SK-N-SH (cell line): ENCODE measurements around the gene ALDH7A1. TPM values are rescaled to one million over a fixed set of nuclear protein-coding genes. Genes with fewer than 3 reads are reported as not detected.
A peak's percentile ranks its signal among the peaks of the same experiment; 100 is the strongest.

Source experiments
- CTCF ChIA-PET: fragments of 300-600, 350-600 bp; formaldehyde crosslinking; extraction: SDS; loops from one replicate; lab custom pipeline; 2021; lab: Yijun Ruan, JAX
- POLR2A ChIA-PET: fragments of 350-600 bp; sonication (Branson Sonifier 250); formaldehyde crosslinking; extraction: SDS; loops from one replicate; lab custom pipeline; 2020; ENCODE audit warnings: antibody characterized with exemption, inconsistent platforms; lab: Yijun Ruan, JAX
- DNase-seq: peaks from one replicate; pipeline ENCODE4 v3.0.0; 2012
- H2AFZ ChIP-seq: fragments of 200-600 bp; sonication (generic); 2 replicates; pipeline ENCODE4 v1.8.1; 2016; ENCODE audit warnings: antibody characterized with exemption, mild to moderate bottlenecking, low read depth
- H3F3A ChIP-seq: fragments of 200-600 bp; sonication (generic); replicated peaks from 2 replicates; pipeline ENCODE3; 2016; ENCODE audit warnings: antibody characterized with exemption, mild to moderate bottlenecking; ENCODE audit not compliant: insufficient read depth
- H3K27ac ChIP-seq, 2 experiments: fragments of 200-500 bp in 1 of 2; fragments of 200-600 bp in 1 of 2; sonication (Bioruptor generic) in 1 of 2; sonication (generic), shearing (Covaris generic) in 1 of 2; 2 replicates each; pipeline versions ENCODE4 v1.5.1 to v1.6.1; 2014 to 2016; ENCODE audit warnings: low read depth in 2 of 2, inconsistent platforms in 1 of 2, low read length in 1 of 2, mild to moderate bottlenecking in 1 of 2, mixed read lengths in 1 of 2
- H3K27me3 ChIP-seq: fragments of 200-600 bp; sonication (generic), shearing (Covaris generic); 2 replicates; pipeline ENCODE4 v1.6.1; 2016; ENCODE audit warnings: mixed run types; ENCODE audit not compliant: insufficient read depth
- H3K36me3 ChIP-seq, 2 experiments: fragments of 200-500 bp in 1 of 2; fragments of 200-600 bp in 1 of 2; sonication (Bioruptor generic) in 1 of 2; sonication (generic) in 1 of 2; replicated peaks in 1 of 2; 2 replicates each; pipeline versions ENCODE3 to v1.5.1; 2014 to 2016; ENCODE audit warnings: low read length in 1 of 2, mild to moderate bottlenecking in 1 of 2; ENCODE audit not compliant: insufficient read depth in 2 of 2, control insufficient read depth in 1 of 2
- H3K4me1 ChIP-seq, 2 experiments: fragments of 200-500 bp in 1 of 2; fragments of 200-600 bp in 1 of 2; sonication (Bioruptor generic) in 1 of 2; sonication (generic), shearing (Covaris generic) in 1 of 2; 2 replicates each; pipeline versions ENCODE4 v1.5.1 to v1.6.1; 2014 to 2016; ENCODE audit warnings: low read depth in 1 of 2, low read length in 1 of 2, mixed run types in 1 of 2; ENCODE audit not compliant: insufficient read depth in 2 of 2, control insufficient read depth in 1 of 2
- H3K4me2 ChIP-seq: fragments of 200-600 bp; sonication (generic), shearing (Covaris generic); 2 replicates; pipeline ENCODE4 v1.6.1; 2017; ENCODE audit warnings: mixed run types
- H3K4me3 ChIP-seq, 2 experiments: fragments of 200-500 bp in 1 of 2; fragments of 200-600 bp in 1 of 2; sonication (Bioruptor generic) in 1 of 2; sonication (generic), shearing (Covaris generic) in 1 of 2; 2 replicates each; pipeline versions ENCODE4 v1.5.1 to v1.8.1; 2014 to 2016; ENCODE audit warnings: low read depth in 2 of 2, inconsistent platforms in 1 of 2, low read length in 1 of 2, mild to moderate bottlenecking in 1 of 2, mixed read lengths in 1 of 2, moderate library complexity in 1 of 2
- H3K79me2 ChIP-seq: fragments of 200-600 bp; sonication (generic); 2 replicates; pipeline ENCODE4 v1.8.1; 2017; ENCODE audit warnings: mild to moderate bottlenecking; ENCODE audit not compliant: insufficient read depth
- H3K9ac ChIP-seq: fragments of 200-600 bp; sonication (generic); 2 replicates; pipeline ENCODE4 v1.6.1; 2017; ENCODE audit warnings: mixed run types
- H3K9me2 ChIP-seq: fragments of 200-600 bp; sonication (generic); 2 replicates; pipeline ENCODE4 v1.6.1; 2017; ENCODE audit warnings: mixed run types
- H3K9me3 ChIP-seq: fragments of 200-600 bp; sonication (generic); 2 replicates; pipeline ENCODE4 v1.6.1; 2017; ENCODE audit warnings: mixed run types, mild to moderate bottlenecking, moderate library complexity
- H4K20me1 ChIP-seq: fragments of 200-600 bp; sonication (generic); 2 replicates; pipeline ENCODE4 v1.6.1; 2017; ENCODE audit warnings: mild to moderate bottlenecking, mixed run types; ENCODE audit not compliant: insufficient read depth
- CTCF ChIP-seq: fragments of 200-600 bp; sonication (generic); IDR thresholded peaks from 2 replicates; pipeline ENCODE4 v1.6.1; 2017; ENCODE audit warnings: antibody characterized with exemption, mild to moderate bottlenecking, moderate library complexity
- ELF1 ChIP-seq: IDR thresholded peaks from 2 replicates; pipeline ENCODE4 v1.4.0; 2012
- EZH2phosphoT487 ChIP-seq: fragments of 200-600 bp; sonication (generic); IDR thresholded peaks from 2 replicates; pipeline ENCODE4 v1.6.1; 2017; ENCODE audit warnings: low read depth, mixed run types, mild to moderate bottlenecking, antibody characterized with exemption, moderate library complexity, borderline replicate concordance
- FOSL2 ChIP-seq: IDR thresholded peaks from 2 replicates; pipeline ENCODE4 v1.4.0; 2012; ENCODE audit warnings: low read depth, mild to moderate bottlenecking, moderate library complexity, borderline replicate concordance
- FOXJ3 ChIP-seq: sonication (generic); formaldehyde crosslinking; IDR thresholded peaks from 2 replicates; pipeline ENCODE4 v1.5.1; 2020; ENCODE audit warnings: mild to moderate bottlenecking, missing genetic modification reagents
- FOXM1 ChIP-seq: IDR thresholded peaks from 2 replicates; pipeline ENCODE4 v1.4.0; 2012; ENCODE audit warnings: low read depth, mild to moderate bottlenecking
- GABPA ChIP-seq: IDR thresholded peaks from 2 replicates; pipeline ENCODE4 v1.4.0; 2012; ENCODE audit warnings: low read depth, mild to moderate bottlenecking
- GATA2 ChIP-seq: sonication (generic); formaldehyde crosslinking; IDR thresholded peaks from 2 replicates; pipeline ENCODE4 v1.5.0; 2020; ENCODE audit warnings: mild to moderate bottlenecking, missing genetic modification reagents
- IRF3 ChIP-seq: fragments of 150-350 bp; IDR thresholded peaks from 2 replicates; pipeline ENCODE4 v1.6.1; 2016; ENCODE audit warnings: mild to moderate bottlenecking, low read depth, low read length
- JUND ChIP-seq: IDR thresholded peaks from 2 replicates; pipeline ENCODE4 v1.4.0; 2012
- MAX ChIP-seq: IDR thresholded peaks from 2 replicates; pipeline ENCODE4 v1.4.0; 2012; ENCODE audit warnings: low read depth
- NRF1 ChIP-seq: IDR thresholded peaks from 2 replicates; pipeline ENCODE4 v1.6.1; 2012; ENCODE audit warnings: low read depth, mild to moderate bottlenecking, low read length
- RAD21 ChIP-seq: IDR thresholded peaks from 2 replicates; pipeline ENCODE4 v1.6.1; 2012; ENCODE audit warnings: mild to moderate bottlenecking, low read length
- REST ChIP-seq: IDR thresholded peaks from 2 replicates; pipeline ENCODE4 v1.6.1; 2012; ENCODE audit warnings: mild to moderate bottlenecking, low read depth, low read length, moderate library complexity
- RFX5 ChIP-seq: IDR thresholded peaks from 2 replicates; pipeline ENCODE4 v1.6.1; 2012; ENCODE audit warnings: mild to moderate bottlenecking, improper control_type of control experiment, low read length
- RXRA ChIP-seq: IDR thresholded peaks from 2 replicates; pipeline ENCODE4 v1.4.0; 2012; ENCODE audit warnings: low read depth, mild to moderate bottlenecking, borderline replicate concordance
- SIN3A ChIP-seq: IDR thresholded peaks from 2 replicates; pipeline ENCODE4 v1.6.1; 2012; ENCODE audit warnings: low read depth, mild to moderate bottlenecking, low read length, moderate library complexity, borderline replicate concordance
- SMC3 ChIP-seq: IDR thresholded peaks from 2 replicates; pipeline ENCODE4 v1.6.1; 2012; ENCODE audit warnings: low read depth, low read length, improper control_type of control experiment
- TAF1 ChIP-seq: IDR thresholded peaks from 2 replicates; pipeline ENCODE4 v1.6.1; 2012; ENCODE audit warnings: low read depth, mild to moderate bottlenecking, low read length, moderate library complexity, borderline replicate concordance
- TCF12 ChIP-seq: IDR thresholded peaks from 2 replicates; pipeline ENCODE4 v1.4.0; 2012
- USF1 ChIP-seq: IDR thresholded peaks from 2 replicates; pipeline ENCODE4 v1.4.0; 2012; ENCODE audit warnings: low read depth, borderline replicate concordance
- YY1 ChIP-seq: IDR thresholded peaks from 2 replicates; pipeline ENCODE4 v1.4.0; 2012; ENCODE audit warnings: low read depth, mild to moderate bottlenecking
- ZBTB33 ChIP-seq: IDR thresholded peaks from 2 replicates; pipeline ENCODE4 v1.4.0; 2012; ENCODE audit warnings: low read depth, borderline replicate concordance
- WGBS: methylation state at CpG from one replicate; pipeline ENCODE4 v1.1.6; 2017; ENCODE audit warnings: low lambda C conversion rate; 5-methylcytosine and 5-hydroxymethylcytosine counted together
- polyA plus RNA-seq, 3 experiments: library from polyadenylated mRNA; depleted of rRNA; stranded (reverse); fragments of >200 nt; gene quantifications; 2 replicates each; pipeline ENCODE4 v1.2.3, GENCODE V29; 2012

Gene ALDH7A1
- 44.5 and 55.6 TPM in 2 replicates for polyA plus RNA-seq (2012; rRNA removed)
- polyA plus RNA-seq (2012; cell fraction: cytosol; rRNA removed), result 54.4 and 58.8 TPM in 2 replicates
- 14.5 and 34.8 TPM in 2 replicates for polyA plus RNA-seq (2012; cell fraction: nucleus; rRNA removed)

GRCh38 chr5:126594748-126595485 is at the start of gene ALDH7A1:
TSS of gene ALDH7A1 (minus strand) at chr5:126595219. CDS start at chr5:126595198, 21 bp downstream.
- ChIA-PET CTCF (interaction anchor here (0.6 to 2.1 kb wide), 13 partner anchors 9 to 331 kb away, joined by 3 to 8 read pairs (median 3); no protein-coding TSS in a partner anchor), POLR2A (interaction anchor here (1.4 kb wide), 1 partner anchor 183 kb away, joined by 5 read pairs; no protein-coding TSS in a partner anchor)
- DNase-seq, result peak; percentile 93
- H3K27me3 ChIP-seq, result no peaks in the 10 kb centered on the region
- WGBS, result 39% methylated on average over 32 of the region's 44 CpGs
- H3K4me3 ChIP-seq, result peak within 1 kb of the TSS; percentile 51 to 64
- H2AFZ ChIP-seq, result peak within 1 kb of the TSS; percentile 80
- peak within 1 kb of the TSS; percentile 46 for H3K4me2 ChIP-seq
- H3K9ac ChIP-seq, result peak within 1 kb of the TSS; percentile 68
- H3K36me3 ChIP-seq, result peaks cover 0 to 4% of the 10 kb centered on the region in 2 experiments
- H3K79me2 ChIP-seq, result peaks cover 21% of the 10 kb centered on the region
- H3F3A ChIP-seq, result peaks cover 4% of the 10 kb centered on the region
- H3K4me1 ChIP-seq, result no peaks in the 10 kb centered on the region; a peak in 1 of 4 replicates
- H3K9me3 ChIP-seq, result no peaks in the 10 kb centered on the region
- peak within 1 kb of the TSS; percentile 78 to 84 for H3K27ac ChIP-seq
- H4K20me1 ChIP-seq, result no peaks in the 10 kb centered on the region
- no peaks in the 10 kb centered on the region for H3K9me2 ChIP-seq
- TF ChIP-seq ELF1 (no peak), YY1 (peak; percentile 33; the same call in 1 of the 2 replicates), MAX (peak; percentile 80; the same call in 1 of the 2 replicates), JUND (no peak), FOXJ3 (CRISPR knock-in tag) (no peak), IRF3 (no peak), SIN3A (no peak), TAF1 (peak; percentile 70; the same call in 1 of the 2 replicates), GATA2 (CRISPR knock-in tag) (no peak), RXRA (0 out of 2 replicates have a peak, but pooled peaks have one; percentile 9), FOSL2 (no peak), RAD21 (peak; percentile 66), EZH2phosphoT487 (no peak), GABPA (peak; percentile 50; the same call in 1 of the 2 replicates), FOXM1 (no peak), SMC3 (peak; percentile 52), USF1 (no peak), ZBTB33 (no peak), REST (no peak), NRF1 (no peak), CTCF (peak; percentile 50), RFX5 (peak; percentile 44; the same call in 1 of the 2 replicates), TCF12 (peak; percentile 16; the same call in 1 of the 2 replicates)
